Measurements from ENCODE around the gene PLCG2. TPM values are rescaled to one million over a fixed set of nuclear protein-coding genes. Genes with fewer than 3 reads are reported as not detected.

Gene PLCG2
- total and polyA plus RNA-seq, 2 donors from 2014 or later = 50.7 to 55.6 TPM

- FAIRE-seq = no peak
- DNase-seq = peak in 1 of 5 donors; percentile 22
- intact Hi-C loops (cut with DNase I) = loop anchor here (10.0 kb wide), 1 partner anchor 714 kb away; the partner anchor contains the start of gene ATMIN
These were observed 30.5 kb upstream of the PLCG2 start for GRCh38 chr16:81748476-81749198.

GRCh38 chr16:81752225-81752875 lies 26.7 kb upstream of the PLCG2 start:
- peak overlapping the region in 1 of 3 donors; percentile 19 for H3K9ac ChIP-seq (ENCODE audit: low read length in 3 of 3)
- no peak for FAIRE-seq
- peaks cover 0 to 8% (median 0%) of the 10 kb centered on the region in 3 donors for H3K4me1 ChIP-seq (ENCODE audit: control insufficient read depth in 2 of 3, insufficient read depth in 2 of 3, low read depth in 1 of 3, low read length in 3 of 3)
- H3K9me3 ChIP-seq (ENCODE audit: control insufficient read depth in 2 of 3, insufficient read depth in 1 of 3, low read length in 3 of 3) = no peaks in the 10 kb centered on the region
- peak in 3 of 5 donors; percentile 24 to 82 (median 51) for DNase-seq
- H3K4me3 ChIP-seq (ENCODE audit: low read length in 3 of 3) = no peak overlapping the region
- H3K27ac ChIP-seq (ENCODE audit: low read depth in 2 of 2, low read length in 2 of 2) = peak overlapping the region in 1 of 2 donors; percentile 53
- H3K36me3 ChIP-seq (ENCODE audit: control insufficient read depth in 2 of 3, insufficient read depth in 3 of 3, low read length in 3 of 3) = no peaks in the 10 kb centered on the region
- intact Hi-C loops (cut with DNase I) = no loop called here
- no peaks in the 10 kb centered on the region for H3K27me3 ChIP-seq (ENCODE audit: control insufficient read depth, insufficient read depth, low read length)
- TF ChIP-seq CTCF (IDR thresholded peaks at IDR 0.05; ENCODE audit: borderline replicate concordance, extremely low read depth, insufficient read depth) = no peak

More at GRCh38 chr16:81748476-81749198, 30.5 kb upstream of the PLCG2 start:
- no peak overlapping the region for H3K9ac ChIP-seq (ENCODE audit: low read length in 3 of 3)
- H3K9me3 ChIP-seq (ENCODE audit: control insufficient read depth in 2 of 3, insufficient read depth in 1 of 3, low read length in 3 of 3) = no peaks in the 10 kb centered on the region
- H3K27ac ChIP-seq (ENCODE audit: low read depth in 2 of 2, low read length in 2 of 2) = no peak overlapping the region
- no peak for TF ChIP-seq CTCF (IDR thresholded peaks at IDR 0.05; ENCODE audit: borderline replicate concordance, extremely low read depth, insufficient read depth)
- peaks cover 0 to 8% (median 0%) of the 10 kb centered on the region in 3 donors for H3K4me1 ChIP-seq (ENCODE audit: control insufficient read depth in 2 of 3, insufficient read depth in 2 of 3, low read depth in 1 of 3, low read length in 3 of 3)
- H3K27me3 ChIP-seq (ENCODE audit: control insufficient read depth, insufficient read depth, low read length) = no peaks in the 10 kb centered on the region
- H3K4me3 ChIP-seq (ENCODE audit: low read length in 3 of 3) = no peak overlapping the region
- H3K36me3 ChIP-seq (ENCODE audit: control insufficient read depth in 2 of 3, insufficient read depth in 3 of 3, low read length in 3 of 3) = no peaks in the 10 kb centered on the region

- H3K9me3 ChIP-seq (ENCODE audit: control insufficient read depth in 2 of 3, insufficient read depth in 1 of 3, low read length in 3 of 3) = no peaks in the 10 kb centered on the region
- peak overlapping the region in 1 of 2 donors; percentile 53 for H3K27ac ChIP-seq (ENCODE audit: low read depth in 2 of 2, low read length in 2 of 2)
- TF ChIP-seq CTCF (IDR thresholded peaks at IDR 0.05; ENCODE audit: borderline replicate concordance, extremely low read depth, insufficient read depth) = no peak
- H3K4me3 ChIP-seq (ENCODE audit: low read length in 3 of 3) = no peak overlapping the region
- intact Hi-C loops (cut with DNase I) = no loop called here
- no peak for DNase-seq
- no peak overlapping the region for H3K9ac ChIP-seq (ENCODE audit: low read length in 3 of 3)
- H3K36me3 ChIP-seq (ENCODE audit: control insufficient read depth in 2 of 3, insufficient read depth in 3 of 3, low read length in 3 of 3) = no peaks in the 10 kb centered on the region
- H3K27me3 ChIP-seq (ENCODE audit: control insufficient read depth, insufficient read depth, low read length) = no peaks in the 10 kb centered on the region
- FAIRE-seq = no peak
- peaks cover 0 to 8% (median 0%) of the 10 kb centered on the region in 3 donors for H3K4me1 ChIP-seq (ENCODE audit: control insufficient read depth in 2 of 3, insufficient read depth in 2 of 3, low read depth in 1 of 3, low read length in 3 of 3)
These were observed 26.2 kb upstream of the PLCG2 start for GRCh38 chr16:81752876-81753227.

Data from kidney (tissue), 14 donors.